ENCODE measurements around the gene SH2D5.

GRCh38 chr1:20733360-20733975 is 965 bp upstream of the SH2D5 start:
- TF ChIP-seq CTCF (IDR thresholded peaks at IDR 0.05; ENCODE audit: extremely low read depth in 1 of 2, insufficient read depth in 1 of 2, low read depth in 1 of 2, low read length in 2 of 2) (no peak), POLR2AphosphoS5 (IDR thresholded peaks at IDR 0.05; ENCODE audit: insufficient read depth, low read depth, low read length) (no peak)

Measured in endothelial cell of umbilical vein (primary cell).